Osteocyte (in vitro differentiated cells): ENCODE data around the gene PSME3. TPM values are rescaled to one million over a fixed set of nuclear protein-coding genes. Genes with fewer than 3 reads are reported as not detected.
A peak's percentile ranks its signal among the peaks of the same experiment; 100 is the strongest.
"Not testable (repeated sequence)": the region's sequence is repeated elsewhere in the genome, so short reads cannot be mapped to it uniquely, and the experiment has no call there.

Experiments
- DNase-seq: peaks from one replicate; pipeline ENCODE4 v3.0.0; 2021; ENCODE audit warnings: mixed read lengths; ENCODE audit not compliant: unreplicated experiment; ENCODE audit errors: extremely low spot score
- H3K27ac Mint-ChIP-seq: one replicate; pipeline ENCODE4 v1.8.0; 2021; ENCODE audit warnings: mild to moderate bottlenecking, mixed read lengths; ENCODE audit not compliant: unreplicated experiment
- H3K27me3 Mint-ChIP-seq: one replicate; pipeline ENCODE4 v1.8.0; 2021; ENCODE audit warnings: mixed read lengths; ENCODE audit not compliant: unreplicated experiment
- H3K36me3 Mint-ChIP-seq: one replicate; pipeline ENCODE4 v1.8.0; 2021; ENCODE audit warnings: mixed read lengths; ENCODE audit not compliant: unreplicated experiment
- H3K4me1 Mint-ChIP-seq: one replicate; pipeline ENCODE4 v1.8.0; 2021; ENCODE audit warnings: mixed read lengths; ENCODE audit not compliant: unreplicated experiment
- H3K4me3 Mint-ChIP-seq: one replicate; pipeline ENCODE4 v1.8.0; 2021; ENCODE audit warnings: mild to moderate bottlenecking, moderate library complexity, mixed read lengths; ENCODE audit not compliant: unreplicated experiment
- H3K9me3 Mint-ChIP-seq: one replicate; pipeline ENCODE4 v1.8.0; 2021; ENCODE audit warnings: mixed read lengths; ENCODE audit not compliant: unreplicated experiment
- total RNA-seq: library from RNA; stranded (reverse); gene quantifications from 2 replicates; pipeline ENCODE4 v1.2.1, GENCODE V29; 2021
- TF ChIP-seq, protein P1 (sequence below): fragments of 200-600 bp; sonication (generic); IDR thresholded peaks from 2 replicates; pipeline ENCODE4 v1.5.0; 2021; ENCODE audit warnings: antibody characterized with exemption, mild to moderate bottlenecking, moderate library complexity

PSME3 gene
- total RNA-seq, 1 donor from 2014 or later: 111 TPM

DNA sequence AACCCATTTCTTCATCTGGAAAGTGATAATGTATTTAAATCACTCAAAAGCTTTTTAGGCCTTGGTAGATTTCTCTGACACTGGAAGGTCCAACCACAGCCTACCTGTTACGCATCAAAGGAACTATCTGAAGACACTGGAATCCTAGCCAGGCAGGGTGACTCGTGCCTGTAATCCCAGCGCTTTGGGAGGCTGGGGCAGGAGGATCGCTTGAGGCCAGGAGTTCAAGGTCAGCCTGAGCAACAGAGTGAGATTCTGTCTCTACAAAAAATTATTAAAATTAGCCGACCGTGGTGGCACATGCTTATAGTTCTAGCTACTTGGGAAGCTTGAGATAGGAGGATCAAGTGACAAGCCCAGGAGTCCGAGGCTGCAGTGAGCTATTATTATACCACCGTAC lies 49.0 kb downstream of the PSME3 start:
- H3K9me3 Mint-ChIP-seq: no peaks in the 10 kb centered on the region
- H3K4me3 Mint-ChIP-seq: no peak overlapping the region
- no peak for DNase-seq
- H3K27ac Mint-ChIP-seq: no peak overlapping the region
- TF ChIP-seq, protein P1, sequence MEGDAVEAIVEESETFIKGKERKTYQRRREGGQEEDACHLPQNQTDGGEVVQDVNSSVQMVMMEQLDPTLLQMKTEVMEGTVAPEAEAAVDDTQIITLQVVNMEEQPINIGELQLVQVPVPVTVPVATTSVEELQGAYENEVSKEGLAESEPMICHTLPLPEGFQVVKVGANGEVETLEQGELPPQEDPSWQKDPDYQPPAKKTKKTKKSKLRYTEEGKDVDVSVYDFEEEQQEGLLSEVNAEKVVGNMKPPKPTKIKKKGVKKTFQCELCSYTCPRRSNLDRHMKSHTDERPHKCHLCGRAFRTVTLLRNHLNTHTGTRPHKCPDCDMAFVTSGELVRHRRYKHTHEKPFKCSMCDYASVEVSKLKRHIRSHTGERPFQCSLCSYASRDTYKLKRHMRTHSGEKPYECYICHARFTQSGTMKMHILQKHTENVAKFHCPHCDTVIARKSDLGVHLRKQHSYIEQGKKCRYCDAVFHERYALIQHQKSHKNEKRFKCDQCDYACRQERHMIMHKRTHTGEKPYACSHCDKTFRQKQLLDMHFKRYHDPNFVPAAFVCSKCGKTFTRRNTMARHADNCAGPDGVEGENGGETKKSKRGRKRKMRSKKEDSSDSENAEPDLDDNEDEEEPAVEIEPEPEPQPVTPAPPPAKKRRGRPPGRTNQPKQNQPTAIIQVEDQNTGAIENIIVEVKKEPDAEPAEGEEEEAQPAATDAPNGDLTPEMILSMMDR: no peak
- H3K36me3 Mint-ChIP-seq: no peaks in the 10 kb centered on the region
- peaks cover 40% of the 10 kb centered on the region for H3K27me3 Mint-ChIP-seq
- peaks cover 6% of the 10 kb centered on the region for H3K4me1 Mint-ChIP-seq

GRCh38 chr17:42883802-42884558 lies 50.8 kb downstream of the PSME3 start:
- TF ChIP-seq, protein P1: no peak
- H3K27ac Mint-ChIP-seq: no peak overlapping the region
- no peak overlapping the region for H3K4me3 Mint-ChIP-seq
- H3K4me1 Mint-ChIP-seq: no peaks in the 10 kb centered on the region
- DNase-seq: no peak
- no peaks in the 10 kb centered on the region for H3K36me3 Mint-ChIP-seq
- peaks cover 23% of the 10 kb centered on the region for H3K27me3 Mint-ChIP-seq
- no peaks in the 10 kb centered on the region for H3K9me3 Mint-ChIP-seq

DNA sequence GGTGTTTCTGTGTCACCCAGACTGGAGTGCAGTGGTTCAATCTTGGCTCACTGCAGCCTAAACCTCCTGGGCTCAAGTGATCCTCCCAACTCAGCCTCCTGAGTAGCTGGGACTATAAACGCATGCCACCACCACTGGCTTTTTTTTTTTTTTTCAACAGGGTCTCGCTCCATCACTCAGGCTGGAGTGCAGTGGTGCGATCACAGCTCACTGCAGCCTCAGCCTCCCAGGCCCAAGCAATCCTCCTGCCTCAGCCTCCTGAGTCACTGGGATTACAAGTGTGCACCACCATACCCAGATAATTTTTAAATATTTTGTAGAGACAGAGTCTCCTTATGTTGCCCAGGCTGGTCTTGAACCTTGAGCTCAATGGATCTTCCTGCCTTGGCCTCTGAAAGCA lies 52.6 kb downstream of the PSME3 start:
- not testable (repeated sequence) for DNase-seq, H3K4me3 Mint-ChIP-seq, H3K27ac Mint-ChIP-seq, H3K9me3 Mint-ChIP-seq, H3K36me3 Mint-ChIP-seq, H3K4me1 Mint-ChIP-seq
- H3K27me3 Mint-ChIP-seq: peaks cover 12% of the 10 kb centered on the region

DNA sequence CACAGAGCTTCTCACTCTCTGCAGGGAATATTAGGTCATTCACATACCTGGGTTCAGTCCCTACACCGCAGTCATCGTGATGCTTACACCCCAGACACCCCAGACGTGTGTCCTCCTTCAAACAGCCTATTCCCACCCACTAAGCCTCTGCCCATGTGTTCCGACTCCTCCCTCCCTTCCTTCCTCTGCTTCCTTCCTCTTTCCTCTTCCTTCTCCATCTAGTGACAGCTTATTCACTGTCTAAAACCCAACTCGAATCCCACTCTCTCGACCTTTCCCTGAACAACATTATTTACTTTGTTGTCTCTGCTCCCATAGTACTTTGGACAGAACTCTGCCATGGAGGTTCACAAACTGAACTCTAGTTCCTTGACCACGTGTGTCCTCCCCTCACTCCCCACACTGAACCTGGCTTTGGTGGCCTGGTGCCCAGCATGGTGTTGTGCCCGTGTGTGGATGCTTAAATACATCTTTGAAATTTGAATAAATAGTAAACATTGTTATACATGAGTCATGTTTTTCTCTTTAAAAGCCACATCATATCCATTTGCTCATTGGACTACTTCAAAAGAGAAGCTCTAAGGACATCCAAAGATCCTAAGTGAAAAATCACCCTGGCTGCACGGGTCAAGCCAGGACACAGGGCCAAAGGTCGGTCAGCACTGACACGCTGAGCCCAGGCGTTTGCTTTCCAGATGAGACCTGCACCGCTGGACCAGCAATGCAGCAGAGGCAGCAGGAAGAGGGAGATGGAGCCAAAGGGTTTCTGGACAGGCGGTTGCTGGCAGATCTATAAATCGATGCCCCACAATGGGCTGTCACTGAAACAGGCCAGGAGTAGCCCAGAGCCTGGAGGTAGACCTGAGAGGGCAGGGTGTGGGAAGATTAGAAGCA lies 53.3 kb downstream of the PSME3 start:
- TF ChIP-seq, protein P1: no peak
- DNase-seq: no peak
- Mint-ChIP-seq H3K9me3 (no peaks in the 10 kb centered on the region), H3K4me3 (no peak overlapping the region), H3K27ac (peak overlapping the region; percentile 7), H3K4me1 (peaks cover 3% of the 10 kb centered on the region), H3K36me3 (no peaks in the 10 kb centered on the region), H3K27me3 (peaks cover 6% of the 10 kb centered on the region)

DNA sequence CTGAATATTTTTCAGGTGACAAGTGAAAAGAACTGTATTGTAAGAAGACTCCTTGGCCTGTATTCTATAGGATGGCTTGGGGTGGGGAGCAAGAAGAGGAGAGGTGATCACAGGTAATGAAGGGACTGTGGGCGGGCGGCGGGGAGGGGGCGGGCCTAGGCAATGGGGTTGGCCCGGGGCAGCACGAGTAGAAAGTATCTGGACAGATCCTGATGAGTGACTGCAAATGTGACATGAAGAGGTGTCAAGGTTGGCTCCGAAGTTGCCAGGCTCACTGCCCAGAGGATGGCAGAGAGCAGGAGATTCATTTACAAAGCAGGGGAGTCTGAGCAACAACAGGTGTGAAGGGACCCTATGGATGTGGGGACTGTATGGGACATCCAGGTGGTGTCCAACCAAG lies 56.6 kb downstream of the PSME3 start:
- peaks cover 9% of the 10 kb centered on the region for H3K4me1 Mint-ChIP-seq
- H3K9me3 Mint-ChIP-seq: no peaks in the 10 kb centered on the region
- H3K36me3 Mint-ChIP-seq: no peaks in the 10 kb centered on the region
- H3K27me3 Mint-ChIP-seq: peaks cover 6% of the 10 kb centered on the region
- H3K27ac Mint-ChIP-seq: no peak overlapping the region
- H3K4me3 Mint-ChIP-seq: no peak overlapping the region
- no peak for DNase-seq
- TF ChIP-seq, protein P1: no peak
